ENCODE data around the gene PAGR1. TPM values are rescaled to one million over a fixed set of nuclear protein-coding genes. Genes with fewer than 3 reads are reported as not detected.

PAGR1 gene
- total and polyA plus RNA-seq, 2 of the 8 experiments (the other 6 are each of a cell fraction or from before 2014, with no cell fraction given), result 35.4 to 56.4 TPM

GRCh38 chr16:29774730-29775129 lies 41.2 kb upstream of the PAGR1 start (continued):
- TF ChIP-seq BCL11A (IDR thresholded peaks at IDR 0.05; ENCODE audit: low read depth in 2 of 2, low read length in 2 of 2) (no peak), RBBP5 (IDR thresholded peaks at IDR 0.05; ENCODE audit: borderline replicate concordance, low read depth, low read length) (no peak), CBX5 (IDR thresholded peaks at IDR 0.05; ENCODE audit: low read depth, low read length) (no peak), RNF2 (IDR thresholded peaks at IDR 0.05; ENCODE audit: borderline replicate concordance, low read depth, low read length, missing control alignments, poor library complexity, severe bottlenecking) (no peak), SP2 (IDR thresholded peaks at IDR 0.05; ENCODE audit: low read length) (no peak), CHD7 (IDR thresholded peaks at IDR 0.05; ENCODE audit: insufficient replicate concordance, low read length) (no peak), POLR2A (IDR thresholded peaks at IDR 0.05; ENCODE audit: control extremely low read depth in 1 of 2, low read depth in 2 of 2, low read length in 2 of 2) (no peak), RFX5 (IDR thresholded peaks at IDR 0.05; ENCODE audit: borderline replicate concordance, low read depth, low read length) (no peak), FOSL1 (IDR thresholded peaks at IDR 0.05; ENCODE audit: insufficient read depth, low read depth, low read length) (no peak)
